Uterus (tissue), 4 donors: ENCODE measurements around the gene HDAC2. TPM values are rescaled to one million over a fixed set of nuclear protein-coding genes. Genes with fewer than 3 reads are reported as not detected.
"Not testable (repeated sequence)": the region's sequence is repeated elsewhere in the genome, so short reads cannot be mapped to it uniquely, and the experiment has no call there.

ENCODE experiments used
- DNase-seq, 2 donors: peaks; one replicate each; pipeline ENCODE4 v3.0.0-alpha.2; 2019 to 2020
- H3K27ac ChIP-seq, 2 donors: fragments of 200-600 bp; sonication (generic); 1 replicate in 1 of 2; 2 replicates in 1 of 2; pipeline ENCODE4 v1.5.1; 2016 to 2018
- H3K27me3 ChIP-seq, 2 donors: fragments of 200-600 bp; sonication (generic); one replicate each; pipeline ENCODE4 v1.5.1; 2018 to 2019; ENCODE audit warnings: control low read depth in 1 of 2
- H3K36me3 ChIP-seq, 2 donors: fragments of 200-600 bp; sonication (generic); one replicate each; pipeline ENCODE4 v1.5.1; 2019; ENCODE audit warnings: control low read depth in 1 of 2
- H3K4me1 ChIP-seq, 2 donors: fragments of 200-600 bp; sonication (generic); one replicate each; pipeline ENCODE4 v1.5.1; 2018 to 2019; ENCODE audit warnings: control low read depth in 1 of 2
- H3K4me3 ChIP-seq, 2 donors: fragments of 200-600 bp; sonication (generic); 1 replicate in 1 of 2; 2 replicates in 1 of 2; pipeline ENCODE4 v1.5.1; 2018 to 2019; ENCODE audit warnings: mild to moderate bottlenecking in 1 of 2
- H3K9me3 ChIP-seq, 2 donors: fragments of 200-600 bp; sonication (generic); one replicate each; pipeline ENCODE4 v1.5.1; 2019; ENCODE audit warnings: control low read depth in 1 of 2
- POLR2A ChIP-seq, 2 donors: fragments of 450-650 bp; IDR thresholded peaks; one replicate each; pipeline ENCODE4 v1.6.1; 2016; ENCODE audit warnings: antibody characterized with exemption in 2 of 2, mild to moderate bottlenecking in 1 of 2, moderate library complexity in 1 of 2
- intact Hi-C: fragments of 100-400 bp; cut with DNase I; formaldehyde crosslinking; loops from one replicate; pipeline ENCODE4 v1.15.1; 2023; ENCODE audit warnings: low total_unique reads
- total RNA-seq, 4 donors: library from RNA; depleted of rRNA in 3 of 4; stranded (reverse); fragments of >200 nt in 3 of 4; gene quantifications; one replicate each; pipeline versions ENCODE4 v1.1.0 to v1.2.4, GENCODE V29; 2014 to 2023
- TF ChIP-seq, protein P1 (sequence below), 4 experiments: fragments of 200-600 bp in 2 of 4; fragments of 450-650 bp in 2 of 4; sonication (generic) in 2 of 4; IDR thresholded peaks; one replicate each; pipeline ENCODE4 v1.5.1; 2016 to 2019; ENCODE audit warnings: antibody characterized with exemption in 4 of 4, mild to moderate bottlenecking in 2 of 4, moderate library complexity in 1 of 4
- donor health status: DM: yes; HTN: yes; CAD: no.

HDAC2 gene
- 100 to 1,000 TPM in 2 of 4 donors, 10 to 100 TPM in 2; 33.8 to 190 (median 113) TPM for total RNA-seq

DNA sequence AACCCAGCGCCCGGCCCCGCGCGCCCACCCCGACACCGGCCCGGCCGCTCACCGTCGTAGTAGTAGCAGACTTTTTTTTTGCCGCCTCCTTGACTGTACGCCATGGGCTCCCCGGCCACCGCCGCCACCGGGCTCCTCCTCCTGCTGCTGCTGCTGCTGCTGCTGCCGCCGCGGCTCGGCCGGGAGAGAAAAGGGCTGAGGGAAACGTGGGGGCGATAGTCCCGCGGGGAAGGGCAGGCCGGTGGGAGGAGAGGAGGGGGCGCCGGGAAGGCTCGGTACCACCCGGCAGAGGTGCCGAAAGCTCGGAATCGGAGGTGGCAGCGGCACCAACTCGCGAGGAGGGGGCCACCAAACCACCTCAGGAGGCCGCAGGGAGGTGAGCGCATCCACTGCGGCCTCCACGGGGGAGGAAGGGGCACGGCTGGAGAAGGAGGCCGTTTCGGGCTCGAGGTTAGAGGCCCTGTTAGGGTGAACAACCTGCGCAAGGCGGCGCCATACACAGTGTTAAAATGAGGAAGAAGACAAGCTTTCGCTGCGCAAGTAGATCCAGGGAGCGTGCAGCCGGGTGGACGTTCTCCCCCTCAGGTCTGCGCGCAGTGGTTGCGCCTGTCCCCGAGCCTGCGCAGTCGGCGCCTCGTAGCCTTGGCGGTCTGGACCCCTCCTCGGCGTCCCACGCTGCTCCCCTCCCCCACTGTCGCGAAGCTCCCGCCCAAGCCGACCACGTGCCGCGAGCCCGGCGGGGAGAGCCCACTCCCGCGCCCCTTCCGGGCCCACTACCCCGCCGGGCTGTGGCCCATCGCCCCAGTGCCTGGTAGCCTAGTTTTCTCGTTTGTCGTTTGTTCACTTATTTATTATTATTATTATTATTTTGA lies at the start of gene HDAC2:
Gene HDAC2 (minus strand): TSS at position 344 of the 872 bp plus-strand sequence. CDS start 240 bp downstream, at position 104.
- Histone ChIP-seq H3K36me3 (no peaks in the 10 kb centered on the region), H3K27me3 (no peaks in the 10 kb centered on the region), H3K27ac (peak within 1 kb of the TSS; percentile 93 to 95), H3K9me3 (no peaks in the 10 kb centered on the region), H3K4me3 (peak within 1 kb of the TSS; percentile 77 to 87), H3K4me1 (peaks cover 0 to 4% of the 10 kb centered on the region in 2 donors)
- intact Hi-C loops = no loop called here
- peak in 1 of 2 donors; percentile 63 for TF ChIP-seq POLR2A (IDR thresholded peaks at IDR 0.05)
- TF ChIP-seq, protein P1, sequence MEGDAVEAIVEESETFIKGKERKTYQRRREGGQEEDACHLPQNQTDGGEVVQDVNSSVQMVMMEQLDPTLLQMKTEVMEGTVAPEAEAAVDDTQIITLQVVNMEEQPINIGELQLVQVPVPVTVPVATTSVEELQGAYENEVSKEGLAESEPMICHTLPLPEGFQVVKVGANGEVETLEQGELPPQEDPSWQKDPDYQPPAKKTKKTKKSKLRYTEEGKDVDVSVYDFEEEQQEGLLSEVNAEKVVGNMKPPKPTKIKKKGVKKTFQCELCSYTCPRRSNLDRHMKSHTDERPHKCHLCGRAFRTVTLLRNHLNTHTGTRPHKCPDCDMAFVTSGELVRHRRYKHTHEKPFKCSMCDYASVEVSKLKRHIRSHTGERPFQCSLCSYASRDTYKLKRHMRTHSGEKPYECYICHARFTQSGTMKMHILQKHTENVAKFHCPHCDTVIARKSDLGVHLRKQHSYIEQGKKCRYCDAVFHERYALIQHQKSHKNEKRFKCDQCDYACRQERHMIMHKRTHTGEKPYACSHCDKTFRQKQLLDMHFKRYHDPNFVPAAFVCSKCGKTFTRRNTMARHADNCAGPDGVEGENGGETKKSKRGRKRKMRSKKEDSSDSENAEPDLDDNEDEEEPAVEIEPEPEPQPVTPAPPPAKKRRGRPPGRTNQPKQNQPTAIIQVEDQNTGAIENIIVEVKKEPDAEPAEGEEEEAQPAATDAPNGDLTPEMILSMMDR (IDR thresholded peaks at IDR 0.05) = peak in 2 of 4 experiments; percentile 4 to 18
- peak; percentile 75 to 85 for DNase-seq

- H3K27ac ChIP-seq = no peak overlapping the region
- intact Hi-C loops = no loop called here
- DNase-seq = no peak
- H3K36me3 ChIP-seq = no peaks in the 10 kb centered on the region
- H3K4me3 ChIP-seq = no peak overlapping the region
- H3K27me3 ChIP-seq = no peaks in the 10 kb centered on the region
- TF ChIP-seq, protein P1 (IDR thresholded peaks at IDR 0.05) = no peak
- TF ChIP-seq POLR2A (IDR thresholded peaks at IDR 0.05) = no peak
- no peaks in the 10 kb centered on the region for H3K9me3 ChIP-seq
- no peaks in the 10 kb centered on the region for H3K4me1 ChIP-seq
Measured at GRCh38 chr6:114020196-114020595, 49.2 kb upstream of the HDAC2 start.

GRCh38 chr6:114017146-114017545 lies 46.2 kb upstream of the HDAC2 start:
- H3K27me3 ChIP-seq, intact Hi-C loops, H3K27ac ChIP-seq, H3K4me3 ChIP-seq, H3K36me3 ChIP-seq, DNase-seq, H3K4me1 ChIP-seq, H3K9me3 ChIP-seq: not testable (repeated sequence)

DNA sequence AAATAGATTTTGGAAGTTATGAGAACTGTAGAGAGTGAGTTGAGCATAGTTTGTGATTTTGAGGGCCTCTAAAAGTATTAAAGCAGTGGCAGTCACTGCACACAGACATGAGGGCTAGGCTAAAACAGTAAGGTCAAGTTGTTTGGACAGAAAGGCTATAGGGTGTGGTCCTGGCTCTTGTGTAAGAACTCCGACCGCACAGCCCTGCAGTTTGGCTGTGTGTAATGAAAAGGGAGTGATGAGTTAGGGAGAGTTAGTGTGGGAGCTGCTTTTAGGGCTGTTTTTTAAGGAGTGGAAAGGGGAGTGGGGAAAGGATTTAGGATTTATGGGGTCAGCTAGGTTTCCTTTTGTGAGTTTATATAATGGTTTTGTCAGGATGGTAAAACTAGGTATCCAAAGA lies 43.2 kb upstream of the HDAC2 start:
- intact Hi-C loops, H3K9me3 ChIP-seq, H3K36me3 ChIP-seq: not testable (repeated sequence)

GRCh38 chr6:114011486-114011885 lies 40.5 kb upstream of the HDAC2 start:
- peak overlapping the region in 1 of 2 donors; percentile 30 for H3K27ac ChIP-seq
- H3K9me3 ChIP-seq, H3K27me3 ChIP-seq, H3K4me1 ChIP-seq, H3K36me3 ChIP-seq, intact Hi-C loops, DNase-seq, H3K4me3 ChIP-seq: not testable (repeated sequence)

More for the DNA sequence above, 43.2 kb upstream of the HDAC2 start:
- not testable (repeated sequence) for DNase-seq, H3K27me3 ChIP-seq, H3K4me3 ChIP-seq, H3K4me1 ChIP-seq
- peak overlapping the region in 1 of 2 donors; percentile 21 for H3K27ac ChIP-seq

GRCh38 chr6:114010540-114010939 lies 39.6 kb upstream of the HDAC2 start:
- TF ChIP-seq POLR2A (IDR thresholded peaks at IDR 0.05) = no peak
- TF ChIP-seq, protein P1 (IDR thresholded peaks at IDR 0.05) = no peak

More at GRCh38 chr6:114010540-114010939, 39.6 kb upstream of the HDAC2 start:
- Histone ChIP-seq H3K36me3 (no peaks in the 10 kb centered on the region), H3K4me1 (no peaks in the 10 kb centered on the region), H3K27me3 (no peaks in the 10 kb centered on the region), H3K27ac (no peak overlapping the region), H3K9me3 (no peaks in the 10 kb centered on the region), H3K4me3 (no peak overlapping the region)
- intact Hi-C loops = no loop called here
- DNase-seq = no peak
